Endothelial cell of umbilical vein (primary cell): ENCODE results near the gene CHTF8. TPM values are rescaled to one million over a fixed set of nuclear protein-coding genes. Genes with fewer than 3 reads are reported as not detected.

Experiments used
- BruUV-seq: library from RNA; stranded (reverse); fragments of 400-500 nt; replicated peaks from 2 replicates; lab custom pipeline; 2021; lab: Mats Ljungman, UMichigan
- CTCF ChIA-PET: fragments of 300-600, 350-600 bp; sonication (Branson Sonifier 250); formaldehyde crosslinking; loops from one replicate; lab custom pipeline; 2021; ENCODE audit warnings: antibody characterized with exemption, inconsistent platforms; lab: Charles Lee
- POLR2A ChIA-PET: fragments of 300-600, 350-600 bp; sonication (Branson Sonifier 250); formaldehyde crosslinking; loops from one replicate; lab custom pipeline; 2021; ENCODE audit warnings: antibody characterized with exemption, inconsistent platforms; lab: Charles Lee
- DNase-seq: peaks from one replicate; pipeline ENCODE4 v3.0.0-alpha.2; 2011; ENCODE audit warnings: low read depth, low spot score
- FAIRE-seq: peaks from 2 replicates; lab custom pipeline; 2011; peaks lifted over from hg19 to GRCh38; lab: Jason Lieb, UNC
- H2AFZ ChIP-seq: 2 replicates; pipeline ENCODE4 v1.6.0; 2012; ENCODE audit warnings: low read depth, low read length, control low read depth, inconsistent platforms
- H3K27ac ChIP-seq: 2 replicates; pipeline ENCODE4 v1.5.1; 2011; ENCODE audit warnings: low read depth, mild to moderate bottlenecking, control low read depth, low read length, moderate library complexity; ENCODE audit not compliant: insufficient read depth
- H3K27me3 ChIP-seq, 2 experiments: 2 replicates each; pipeline versions ENCODE4 v1.6.0 to v1.6.1; 2011; ENCODE audit warnings: low read length in 2 of 2, mixed read lengths in 1 of 2; ENCODE audit not compliant: control insufficient read depth in 2 of 2, insufficient read depth in 2 of 2
- H3K36me3 ChIP-seq, 2 experiments: 2 replicates in 1 of 2; 3 replicates in 1 of 2; pipeline ENCODE4 v1.5.1; 2011; ENCODE audit warnings: low read length in 2 of 2, mild to moderate bottlenecking in 1 of 2, moderate library complexity in 1 of 2; ENCODE audit not compliant: control insufficient read depth in 2 of 2, insufficient read depth in 2 of 2; ENCODE audit errors: extremely low read depth in 1 of 2
- H3K4me1 ChIP-seq: 3 replicates; pipeline ENCODE4 v1.5.1; 2011; ENCODE audit warnings: mild to moderate bottlenecking, low read length; ENCODE audit not compliant: control insufficient read depth, insufficient read depth; ENCODE audit errors: extremely low read depth
- H3K4me2 ChIP-seq: 2 replicates; pipeline ENCODE4 v1.6.1; 2011; ENCODE audit warnings: low read length, control low read depth, mixed read lengths; ENCODE audit not compliant: insufficient read depth
- H3K4me3 ChIP-seq, 3 experiments: fragments of 200-600 bp in 1 of 3; sonication (generic), shearing (Covaris generic) in 1 of 3; replicated peaks in 1 of 3; 2 replicates each; pipeline ENCODE4 v1.5.1; 2011 to 2016; ENCODE audit warnings: control low read depth in 3 of 3, low read length in 3 of 3, mild to moderate bottlenecking in 2 of 3, inconsistent platforms in 1 of 3, low read depth in 1 of 3, moderate library complexity in 1 of 3; ENCODE audit not compliant: insufficient read depth in 1 of 3
- H3K79me2 ChIP-seq: 2 replicates; pipeline ENCODE4 v1.6.0; 2012; ENCODE audit warnings: low read length, inconsistent platforms; ENCODE audit not compliant: control insufficient read depth, insufficient read depth
- H3K9ac ChIP-seq: replicated peaks from 2 replicates; pipeline ENCODE3; 2011; ENCODE audit warnings: low read length, control low read depth; ENCODE audit not compliant: insufficient read depth; ENCODE audit errors: extremely low read depth
- H3K9me1 ChIP-seq: replicated peaks from 3 replicates; pipeline ENCODE4 v1.6.0; 2011; ENCODE audit warnings: mild to moderate bottlenecking, low read length; ENCODE audit not compliant: control insufficient read depth, insufficient read depth; ENCODE audit errors: extremely low read depth
- H3K9me3 ChIP-seq: replicated peaks from 2 replicates; pipeline ENCODE4 v1.5.1; 2012; ENCODE audit warnings: low read length, inconsistent platforms; ENCODE audit not compliant: control insufficient read depth, insufficient read depth
- H4K20me1 ChIP-seq: replicated peaks from 2 replicates; pipeline ENCODE3; 2011; ENCODE audit warnings: mild to moderate bottlenecking, low read length; ENCODE audit not compliant: control insufficient read depth, insufficient read depth; ENCODE audit errors: extremely low read depth
- EZH2 ChIP-seq: IDR thresholded peaks from 2 replicates; pipeline ENCODE4 v1.6.1; 2012; ENCODE audit warnings: borderline replicate concordance, low read depth, mild to moderate bottlenecking, moderate library complexity, low read length, inconsistent platforms; ENCODE audit not compliant: severe bottlenecking
- FOS ChIP-seq: IDR thresholded peaks from 2 replicates; pipeline ENCODE4 v1.6.1; 2011; ENCODE audit warnings: mild to moderate bottlenecking, low read length, moderate library complexity, borderline replicate concordance; ENCODE audit not compliant: insufficient read depth
- GATA2 ChIP-seq: IDR thresholded peaks from 2 replicates; pipeline ENCODE4 v1.7.0; 2011; ENCODE audit warnings: low read depth, mild to moderate bottlenecking, moderate library complexity, mixed read lengths, low read length; ENCODE audit not compliant: insufficient read length, insufficient read depth
- JUN ChIP-seq: IDR thresholded peaks from 2 replicates; pipeline ENCODE4 v1.6.1; 2011; ENCODE audit warnings: borderline replicate concordance, low read depth; ENCODE audit not compliant: insufficient read length, insufficient read depth
- MAX ChIP-seq: IDR thresholded peaks from 2 replicates; pipeline ENCODE4 v1.6.1; 2011; ENCODE audit not compliant: insufficient read depth, insufficient read length
- MYC ChIP-seq: IDR thresholded peaks from one replicate; pipeline ENCODE4 v1.6.1; 2011; ENCODE audit warnings: mild to moderate bottlenecking, low read depth, low read length
- POLR2A ChIP-seq: IDR thresholded peaks from 2 replicates; pipeline ENCODE4 v1.6.1; 2012; ENCODE audit warnings: low read depth, mild to moderate bottlenecking, control low read depth, low read length
- POLR2AphosphoS5 ChIP-seq: IDR thresholded peaks from 2 replicates; pipeline ENCODE4 v1.6.1; 2012; ENCODE audit warnings: low read depth, mild to moderate bottlenecking, control low read depth, low read length, moderate library complexity; ENCODE audit not compliant: insufficient read depth
- dilution Hi-C: fragments of 300-500 bp; cut with MboI; formaldehyde crosslinking; loops from one replicate; pipeline ENCODE4 v1.15.0; 2019; ENCODE audit warnings: low sequenced_read_pairs; ENCODE audit not compliant: extremely low pct_ligation_motif_present
- intact Hi-C: fragments of 100-400 bp; cut with micrococcal nuclease; formaldehyde crosslinking; loops from one replicate; pipeline ENCODE4 v1.10.0; 2022
- polyA plus RNA-seq, 4 experiments: library from polyadenylated mRNA; depleted of rRNA in 3 of 4; stranded (reverse) in 3 of 4; unstranded in 1 of 4; fragments of >200 nt; gene quantifications; 2 replicates each; pipeline versions ENCODE4 v1.2.1 to v1.2.3, GENCODE V29; 2011 to 2012; ENCODE audit warnings: missing spikeins in 1 of 4
- total RNA-seq: library from RNA; stranded (reverse); gene quantifications from 2 replicates; pipeline ENCODE4 v1.2.3, GENCODE V29; 2021
- TF ChIP-seq, protein P1 (sequence below), 2 donors: IDR thresholded peaks; 1 replicate in 1 of 2; 2 replicates in 1 of 2; pipeline ENCODE4 v1.5.1; 2011; ENCODE audit warnings: low read length in 2 of 2, mild to moderate bottlenecking in 2 of 2, moderate library complexity in 2 of 2, control low read depth in 1 of 2, inconsistent platforms in 1 of 2, low read depth in 1 of 2; ENCODE audit not compliant: insufficient read depth in 1 of 2; ENCODE audit errors: extremely low read depth in 1 of 2

CHTF8 gene
- total and polyA plus RNA-seq, 2 donors (not counting 3 experiments of a cell fraction or from before 2014, with no cell fraction given), result 128 to 131 TPM

DNA sequence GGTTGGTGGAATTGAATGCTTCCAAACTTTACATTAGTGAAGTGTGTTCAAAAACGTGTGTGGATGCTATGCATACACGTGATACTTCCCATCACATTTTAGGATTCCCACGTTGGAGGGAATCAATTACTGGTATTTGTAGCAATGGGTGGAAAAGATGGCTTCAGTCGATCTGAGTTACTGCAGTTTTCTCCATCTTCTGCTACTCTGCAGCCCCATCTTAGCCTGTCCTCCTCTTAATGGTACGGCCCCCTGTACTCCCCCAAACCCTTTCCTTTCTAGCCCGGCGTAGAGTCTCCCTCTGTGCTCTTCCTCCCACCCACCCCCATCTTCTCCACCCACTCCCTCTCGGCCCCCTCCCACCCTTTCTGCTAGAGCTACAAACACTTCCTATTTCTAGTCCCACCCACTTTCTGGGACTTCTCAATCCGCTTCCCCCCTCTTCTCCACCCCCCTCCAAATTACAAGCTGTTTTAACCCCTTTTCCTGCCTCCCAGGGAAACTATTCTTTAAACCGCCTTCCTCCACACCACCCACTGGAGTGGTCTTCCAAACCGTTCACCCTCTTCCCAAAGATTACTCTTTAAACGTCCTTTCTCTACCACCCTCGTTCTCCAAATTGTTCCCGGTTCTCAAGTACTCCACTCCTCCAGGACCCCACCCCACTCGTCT lies 1.1 kb downstream of the CHTF8 start:
- intact Hi-C loops (no loop called here), dilution Hi-C loops (no loop called here)
- no peaks in the 10 kb centered on the region for H3K27me3 ChIP-seq
- H3K4me2 ChIP-seq, result peak overlapping the region; percentile 70
- peak; percentile 52 for FAIRE-seq
- no peaks in the 10 kb centered on the region for H3K9me3 ChIP-seq
- ChIA-PET CTCF (interaction anchor here (0.6 to 1.3 kb wide), 2 partner anchors 19 to 28 kb away, joined by 3 read pairs; no protein-coding TSS in a partner anchor), POLR2A (interaction anchor here (0.5 to 0.6 kb wide), 3 partner anchors 9 to 284 kb away, joined by 3 to 4 read pairs (median 3); no protein-coding TSS in a partner anchor)
- H4K20me1 ChIP-seq, result no peaks in the 10 kb centered on the region
- peaks cover 26% of the 10 kb centered on the region for H3K4me1 ChIP-seq
- peak overlapping the region; percentile 94 to 99 (median 96) for H3K4me3 ChIP-seq
- H3K9ac ChIP-seq, result peak overlapping the region; percentile 91
- peak overlapping the region; percentile 32 for H2AFZ ChIP-seq
- BruUV-seq, result no TSS peak
- H3K79me2 ChIP-seq, result peaks cover 87% of the 10 kb centered on the region
- peak; percentile 16 for DNase-seq
- peak overlapping the region; percentile 83 for H3K27ac ChIP-seq
- no peaks in the 10 kb centered on the region for H3K36me3 ChIP-seq
- peak; percentile 70 for TF ChIP-seq POLR2A
- TF ChIP-seq JUN, result no peak
- no peaks in the 10 kb centered on the region for H3K9me1 ChIP-seq

- no peak overlapping the region for H3K27ac ChIP-seq
- intact Hi-C loops, result no loop called here
- no peaks in the 10 kb centered on the region for H4K20me1 ChIP-seq
- no peaks in the 10 kb centered on the region for H3K36me3 ChIP-seq
- ChIA-PET CTCF (interaction anchor here (0.6 to 3.2 kb wide), 5 partner anchors 10 to 283 kb away, joined by 3 to 14 read pairs (median 5); no protein-coding TSS in a partner anchor), POLR2A (no interaction called here)
- FAIRE-seq (no peak), DNase-seq (no peak)
- H3K79me2 ChIP-seq, result peaks cover 86% of the 10 kb centered on the region
- no peaks in the 10 kb centered on the region for H3K9me3 ChIP-seq
- H2AFZ ChIP-seq, result no peak overlapping the region
- peaks cover 26% of the 10 kb centered on the region for H3K4me1 ChIP-seq
- H3K9ac ChIP-seq, result no peak overlapping the region
- dilution Hi-C loops, result no loop called here
- TF ChIP-seq POLR2A (no peak), POLR2AphosphoS5 (no peak), MYC (no peak), GATA2 (no peak), MAX (no peak), JUN (no peak), EZH2 (no peak), FOS (no peak)
- TF ChIP-seq, protein P1, sequence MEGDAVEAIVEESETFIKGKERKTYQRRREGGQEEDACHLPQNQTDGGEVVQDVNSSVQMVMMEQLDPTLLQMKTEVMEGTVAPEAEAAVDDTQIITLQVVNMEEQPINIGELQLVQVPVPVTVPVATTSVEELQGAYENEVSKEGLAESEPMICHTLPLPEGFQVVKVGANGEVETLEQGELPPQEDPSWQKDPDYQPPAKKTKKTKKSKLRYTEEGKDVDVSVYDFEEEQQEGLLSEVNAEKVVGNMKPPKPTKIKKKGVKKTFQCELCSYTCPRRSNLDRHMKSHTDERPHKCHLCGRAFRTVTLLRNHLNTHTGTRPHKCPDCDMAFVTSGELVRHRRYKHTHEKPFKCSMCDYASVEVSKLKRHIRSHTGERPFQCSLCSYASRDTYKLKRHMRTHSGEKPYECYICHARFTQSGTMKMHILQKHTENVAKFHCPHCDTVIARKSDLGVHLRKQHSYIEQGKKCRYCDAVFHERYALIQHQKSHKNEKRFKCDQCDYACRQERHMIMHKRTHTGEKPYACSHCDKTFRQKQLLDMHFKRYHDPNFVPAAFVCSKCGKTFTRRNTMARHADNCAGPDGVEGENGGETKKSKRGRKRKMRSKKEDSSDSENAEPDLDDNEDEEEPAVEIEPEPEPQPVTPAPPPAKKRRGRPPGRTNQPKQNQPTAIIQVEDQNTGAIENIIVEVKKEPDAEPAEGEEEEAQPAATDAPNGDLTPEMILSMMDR (IDR thresholded peaks at IDR 0.05; ENCODE audit: extremely low read depth in 1 of 2, insufficient read depth in 1 of 2, low read depth in 1 of 2, low read length in 2 of 2), result no peak
- H3K4me3 ChIP-seq, result no peak overlapping the region
- BruUV-seq, result TSS peak; percentile 36
- H3K4me2 ChIP-seq, result peak overlapping the region; percentile 44
- no peaks in the 10 kb centered on the region for H3K9me1 ChIP-seq
- H3K27me3 ChIP-seq, result no peaks in the 10 kb centered on the region
Measured at GRCh38 chr16:69130461-69130860, 1.9 kb downstream of the CHTF8 start.
